Endodermal cell (in vitro differentiated cells): ENCODE results near the gene MYOC. TPM values are rescaled to one million over a fixed set of nuclear protein-coding genes. Genes with fewer than 3 reads are reported as not detected.

Experiments
- DNase-seq: peaks from one replicate; pipeline ENCODE4 v3.0.0-alpha.2; 2017
- H3K27ac ChIP-seq: 2 replicates; pipeline ENCODE4 v1.5.1; 2013; ENCODE audit warnings: mild to moderate bottlenecking, low read depth, low read length, moderate library complexity
- H3K27me3 ChIP-seq: 2 replicates; pipeline ENCODE4 v1.6.1; 2013; ENCODE audit warnings: mild to moderate bottlenecking, low read length, moderate library complexity; ENCODE audit not compliant: insufficient read depth, control insufficient read depth, poor library complexity, severe bottlenecking
- H3K36me3 ChIP-seq: 2 replicates; pipeline ENCODE4 v1.7.0; 2013; ENCODE audit warnings: mild to moderate bottlenecking, low read length, moderate library complexity; ENCODE audit not compliant: control insufficient read depth, insufficient read depth
- H3K4me1 ChIP-seq: one replicate; pipeline ENCODE4 v1.7.0; 2013; ENCODE audit warnings: low read length; ENCODE audit not compliant: control insufficient read depth, insufficient read depth
- H3K4me3 ChIP-seq: 2 replicates; pipeline ENCODE4 v1.5.1; 2013; ENCODE audit warnings: mild to moderate bottlenecking, low read length, moderate library complexity
- H3K9ac ChIP-seq: 2 replicates; pipeline ENCODE4 v1.6.1; 2013; ENCODE audit warnings: mild to moderate bottlenecking, low read length, moderate library complexity; ENCODE audit not compliant: poor library complexity, severe bottlenecking; ENCODE audit errors: extremely low read depth
- H3K9me3 ChIP-seq: 2 replicates; pipeline ENCODE4 v1.6.1; 2013; ENCODE audit warnings: mild to moderate bottlenecking, low read length, moderate library complexity; ENCODE audit not compliant: control insufficient read depth
- H3K27ac Mint-ChIP-seq: 2 replicates; pipeline ENCODE4 v1.8.0; 2020; ENCODE audit warnings: mixed read lengths
- H3K27me3 Mint-ChIP-seq: 2 replicates; pipeline ENCODE4 v1.8.0; 2021; ENCODE audit warnings: mild to moderate bottlenecking, mixed read lengths; ENCODE audit not compliant: insufficient read depth
- H3K36me3 Mint-ChIP-seq: 2 replicates; pipeline ENCODE4 v1.8.0; 2020; ENCODE audit warnings: low read depth, mixed read lengths
- H3K4me1 Mint-ChIP-seq: 2 replicates; pipeline ENCODE4 v1.8.0; 2020; ENCODE audit warnings: mixed read lengths
- H3K4me3 Mint-ChIP-seq: 2 replicates; pipeline ENCODE4 v1.8.0; 2020; ENCODE audit warnings: mild to moderate bottlenecking, moderate library complexity, mixed read lengths
- H3K9me3 Mint-ChIP-seq: 2 replicates; pipeline ENCODE4 v1.8.0; 2020; ENCODE audit warnings: mild to moderate bottlenecking, mixed read lengths
- WGBS, 2 experiments: methylation state at CpG; one replicate each; pipeline versions ENCODE4 v1.1.5 to v1.1.7; 2013; ENCODE audit warnings: missing lambda C conversion rate in 2 of 2, mixed read lengths in 1 of 2; ENCODE audit not compliant: insufficient coverage in 1 of 2, insufficient read length in 1 of 2; 5-methylcytosine and 5-hydroxymethylcytosine counted together
- total RNA-seq, 2 donors: library from RNA; stranded (reverse); fragmentation: NEBNext Ultra II Directional in 1 of 2; extraction: Animal tissue kit (Norgen Biotek cat#: 25700) in 1 of 2; gene quantifications; 2 replicates in 1 of 2; 3 replicates in 1 of 2; pipeline ENCODE4 v1.2.1, GENCODE V29; 2021
- TF ChIP-seq, protein P1 (sequence below): fragments of 200-600 bp; sonication (generic); conservative IDR thresholded peaks from 2 replicates; pipeline ENCODE4 v1.5.0; 2021; ENCODE audit warnings: antibody characterized with exemption, mild to moderate bottlenecking

The MYOC gene
- total RNA-seq, 2 donors from 2014 or later, result not detected

DNA sequence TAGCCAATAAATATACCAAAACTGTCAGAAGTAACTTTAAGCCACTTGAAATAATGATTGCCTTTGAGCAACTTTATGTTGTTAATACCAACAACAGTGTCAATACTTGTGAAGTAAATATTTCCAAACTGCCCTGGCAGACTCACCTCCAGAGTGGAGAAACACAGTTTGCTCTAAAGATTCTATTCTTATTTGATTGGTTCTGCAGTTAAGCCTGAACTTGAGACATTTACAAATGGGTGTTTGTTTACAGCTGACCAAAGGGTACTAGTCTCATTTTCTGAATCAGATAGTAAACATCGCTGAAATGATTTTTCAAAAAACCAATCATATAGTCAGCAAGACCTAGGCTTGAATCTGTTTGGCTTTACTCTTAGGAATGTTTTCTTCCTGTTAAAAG lies 1.3 kb upstream of the MYOC start:
- H3K9ac ChIP-seq, result no peak overlapping the region
- peaks cover 4% of the 10 kb centered on the region for H3K4me1 ChIP-seq
- H3K27ac Mint-ChIP-seq, result no peak overlapping the region
- H3K4me1 Mint-ChIP-seq, result peaks cover 6% of the 10 kb centered on the region
- peaks cover 5% of the 10 kb centered on the region for H3K27me3 ChIP-seq
- no peak overlapping the region for H3K4me3 Mint-ChIP-seq
- H3K27ac ChIP-seq, result no peak overlapping the region
- H3K4me3 ChIP-seq, result no peak overlapping the region
- H3K36me3 ChIP-seq, result no peaks in the 10 kb centered on the region
- TF ChIP-seq, protein P1, sequence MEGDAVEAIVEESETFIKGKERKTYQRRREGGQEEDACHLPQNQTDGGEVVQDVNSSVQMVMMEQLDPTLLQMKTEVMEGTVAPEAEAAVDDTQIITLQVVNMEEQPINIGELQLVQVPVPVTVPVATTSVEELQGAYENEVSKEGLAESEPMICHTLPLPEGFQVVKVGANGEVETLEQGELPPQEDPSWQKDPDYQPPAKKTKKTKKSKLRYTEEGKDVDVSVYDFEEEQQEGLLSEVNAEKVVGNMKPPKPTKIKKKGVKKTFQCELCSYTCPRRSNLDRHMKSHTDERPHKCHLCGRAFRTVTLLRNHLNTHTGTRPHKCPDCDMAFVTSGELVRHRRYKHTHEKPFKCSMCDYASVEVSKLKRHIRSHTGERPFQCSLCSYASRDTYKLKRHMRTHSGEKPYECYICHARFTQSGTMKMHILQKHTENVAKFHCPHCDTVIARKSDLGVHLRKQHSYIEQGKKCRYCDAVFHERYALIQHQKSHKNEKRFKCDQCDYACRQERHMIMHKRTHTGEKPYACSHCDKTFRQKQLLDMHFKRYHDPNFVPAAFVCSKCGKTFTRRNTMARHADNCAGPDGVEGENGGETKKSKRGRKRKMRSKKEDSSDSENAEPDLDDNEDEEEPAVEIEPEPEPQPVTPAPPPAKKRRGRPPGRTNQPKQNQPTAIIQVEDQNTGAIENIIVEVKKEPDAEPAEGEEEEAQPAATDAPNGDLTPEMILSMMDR, result no peak
- no peaks in the 10 kb centered on the region for H3K36me3 Mint-ChIP-seq
- no peaks in the 10 kb centered on the region for H3K9me3 ChIP-seq
- WGBS, 2 experiments, result 71 to 88% methylated on average over 1 of the region's 1 CpG
- no peak for DNase-seq
- H3K9me3 Mint-ChIP-seq, result no peaks in the 10 kb centered on the region
- H3K27me3 Mint-ChIP-seq, result peaks cover 38% of the 10 kb centered on the region

DNA sequence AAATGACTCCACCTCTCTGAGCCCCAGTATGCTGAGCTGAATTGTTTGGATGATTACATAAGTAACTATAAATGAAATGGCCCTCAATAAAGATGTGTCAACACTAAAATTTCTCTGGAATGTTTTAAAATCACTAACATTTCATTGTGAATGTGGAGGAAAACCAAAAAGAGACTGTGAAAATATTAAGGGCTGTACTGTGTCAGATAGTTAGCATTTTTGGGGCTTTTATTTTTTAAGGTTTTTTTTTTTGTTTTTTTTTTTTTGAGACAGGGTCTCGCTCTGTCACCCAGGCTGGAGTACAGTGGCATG lies 6.3 kb downstream of the MYOC start:
- no peaks in the 10 kb centered on the region for H3K36me3 ChIP-seq
- no peak overlapping the region for H3K27ac ChIP-seq
- no peaks in the 10 kb centered on the region for H3K9me3 ChIP-seq
- no peak overlapping the region for H3K4me3 ChIP-seq
- WGBS, 2 experiments, result 91% methylated on average over 1 of the region's 1 CpG; no CpG with 5 or more reads in 1 of the 2 experiments
- Mint-ChIP-seq H3K36me3 (no peaks in the 10 kb centered on the region), H3K27ac (no peak overlapping the region), H3K4me1 (peaks cover 11% of the 10 kb centered on the region), H3K9me3 (no peaks in the 10 kb centered on the region), H3K27me3 (no peaks in the 10 kb centered on the region), H3K4me3 (no peak overlapping the region)
- H3K27me3 ChIP-seq, result no peaks in the 10 kb centered on the region
- H3K9ac ChIP-seq, result no peak overlapping the region
- DNase-seq, result no peak
- TF ChIP-seq, protein P1, result no peak
- no peaks in the 10 kb centered on the region for H3K4me1 ChIP-seq

DNA sequence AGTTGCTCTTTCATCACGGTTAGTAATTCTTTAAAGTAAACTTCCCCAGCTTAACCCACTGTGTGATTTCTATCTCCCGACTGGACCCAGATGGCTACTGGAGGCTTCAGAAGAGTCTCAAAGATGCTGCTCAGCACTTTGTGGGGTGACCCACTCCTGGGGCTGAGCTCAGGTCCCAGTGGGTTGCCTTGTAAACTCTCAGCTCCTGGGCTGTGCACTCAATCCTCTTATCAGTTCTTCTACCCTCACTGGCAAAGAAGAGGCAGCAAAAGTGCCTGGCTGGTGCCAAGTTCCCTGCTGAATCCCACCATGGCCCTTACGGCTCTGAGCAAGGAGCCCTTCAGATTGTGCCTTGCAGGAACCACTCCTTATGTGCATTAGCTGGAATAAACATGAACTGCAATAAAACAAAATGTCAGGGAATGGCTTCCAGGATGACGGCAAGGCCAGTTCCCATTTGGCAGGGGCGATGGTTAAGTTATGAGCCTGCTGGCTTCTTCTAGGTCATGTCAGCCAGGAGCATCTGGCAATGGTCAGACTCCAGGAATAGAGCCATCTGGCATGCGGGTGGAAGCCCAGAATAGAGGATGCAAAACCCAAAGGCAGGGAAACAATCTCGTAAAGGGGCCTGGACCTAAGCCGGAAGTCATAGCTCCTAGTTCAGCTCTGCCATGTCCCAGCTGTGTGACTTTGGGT lies 6.8 kb downstream of the MYOC start:
- Mint-ChIP-seq H3K27ac (no peak overlapping the region), H3K4me3 (no peak overlapping the region), H3K36me3 (no peaks in the 10 kb centered on the region), H3K9me3 (no peaks in the 10 kb centered on the region), H3K4me1 (peaks cover 13% of the 10 kb centered on the region), H3K27me3 (no peaks in the 10 kb centered on the region)
- no peak overlapping the region for H3K27ac ChIP-seq
- WGBS, 2 experiments, result 80 to 85% methylated on average over 8 of the region's 8 CpGs
- H3K9ac ChIP-seq, result no peak overlapping the region
- no peaks in the 10 kb centered on the region for H3K4me1 ChIP-seq
- H3K4me3 ChIP-seq, result no peak overlapping the region
- no peaks in the 10 kb centered on the region for H3K9me3 ChIP-seq
- H3K36me3 ChIP-seq, result no peaks in the 10 kb centered on the region
- DNase-seq, result no peak
- TF ChIP-seq, protein P1, result no peak
- no peaks in the 10 kb centered on the region for H3K27me3 ChIP-seq
